ENCODE measurements around the gene TOP3A. TPM values are rescaled to one million over a fixed set of nuclear protein-coding genes. Genes with fewer than 3 reads are reported as not detected.

TOP3A gene
- total RNA-seq, 1 experiment from 2014 or later: 52.2 TPM

GRCh38 chr17:18259621-18260331 lies 55.0 kb downstream of the TOP3A start:
- Histone ChIP-seq H3K4me3 (peak overlapping the region; percentile 84; the same call in 1 of the 2 replicates), H3K36me3 (ENCODE audit: low read depth) (0 out of 2 replicates have a peak, but pooled peaks cover 15% of the 10 kb centered on the region), H3K27me3 (ENCODE audit: insufficient read depth, low read depth) (no peaks in the 10 kb centered on the region), H3F3A (ENCODE audit: insufficient read depth, low read depth) (peaks cover 51% of the 10 kb centered on the region), H3K27ac (peak overlapping the region; percentile 96), H3K4me2 (peak overlapping the region; percentile 98), H3K79me2 (ENCODE audit: low read depth) (peaks cover 58% of the 10 kb centered on the region), H3K9me3 (ENCODE audit: insufficient read depth, low read depth) (no peaks in the 10 kb centered on the region), H2AFZ (0 out of 2 replicates have a peak overlapping the region, but pooled peaks have one; percentile 14), H3K4me1 (replicated peaks; ENCODE audit: insufficient read depth) (peaks cover 39% of the 10 kb centered on the region), H3K9me2 (ENCODE audit: insufficient read depth) (no peaks in the 10 kb centered on the region), H4K20me1 (ENCODE audit: insufficient read depth) (peaks cover 29% of the 10 kb centered on the region)
- intact Hi-C loops (cut with micrococcal nuclease; ENCODE audit: unreplicated experiment): loop anchor here (2.0 kb wide), 1 partner anchor 77 kb away; the partner anchor contains the start of gene ALKBH5
- ChIA-PET POLR2A (ENCODE audit: unreplicated experiment) (interaction anchor here (0.6 kb wide), 3 partner anchors 40 to 1103 kb away, joined by 3 to 11 read pairs (median 3); no protein-coding TSS in a partner anchor), CTCF (no interaction called here)
- peak; percentile 85 to 97 for DNase-seq
- BruUV-seq (replicated peaks): TSS peak; percentile 21
- TF ChIP-seq CTCF (conservative IDR thresholded peaks at IDR 0.05): no peak

DNA sequence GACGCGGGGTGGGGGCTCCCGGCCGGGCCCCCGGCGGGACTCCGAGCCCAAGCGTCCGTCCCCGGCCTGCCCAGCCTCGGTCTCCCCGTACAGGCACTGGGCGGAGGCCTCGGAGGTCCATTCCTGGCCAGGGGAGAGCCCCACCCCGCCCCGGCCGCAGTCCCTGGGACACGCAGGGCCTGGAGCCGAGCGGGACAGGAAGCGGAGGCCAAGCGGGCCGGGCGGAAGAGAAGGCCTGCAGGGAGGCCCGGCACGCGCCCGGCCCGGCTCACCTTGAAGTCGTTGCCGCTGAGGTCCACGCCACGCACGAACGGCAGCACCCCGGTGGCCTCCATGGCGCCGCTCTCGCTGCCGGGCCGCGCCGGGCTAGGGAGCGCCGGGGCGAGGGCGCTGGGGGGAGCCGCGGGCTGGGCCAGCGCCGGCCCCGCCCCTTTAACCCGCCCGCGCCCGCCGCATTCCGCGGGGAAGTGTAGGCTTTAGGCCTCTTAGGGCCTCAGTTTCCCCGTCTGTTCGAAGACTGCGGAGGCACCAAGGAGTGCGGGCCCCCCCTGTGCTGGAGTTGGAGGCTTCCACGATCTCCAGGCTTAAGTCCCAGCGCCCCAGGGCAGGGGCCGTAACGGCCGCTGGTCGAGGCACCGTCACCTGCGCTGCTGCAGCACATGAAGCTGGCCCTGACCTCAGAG lies 56.3 kb downstream of the TOP3A start, which contains the start of gene FLII:
TSS of gene FLII (minus strand) at position 383 of the 683 bp plus-strand sequence. CDS start at position 335, 48 bp downstream.
- H3K4me3 ChIP-seq: peak within 1 kb of the TSS; percentile 84
- POLR2A ChIA-PET (ENCODE audit: unreplicated experiment): interaction anchor here (0.6 kb wide), 2 partner anchors 11 to 153 kb away, joined by 4 to 5 read pairs; no protein-coding TSS in a partner anchor
- BruUV-seq (replicated peaks): no TSS peak
- intact Hi-C loops (cut with micrococcal nuclease; ENCODE audit: unreplicated experiment): loop anchor here (2.0 kb wide), 1 partner anchor 76 kb away; the partner anchor contains the start of gene ALKBH5
- H4K20me1 ChIP-seq (ENCODE audit: insufficient read depth): peaks cover 33% of the 10 kb centered on the region
- no peaks in the 10 kb centered on the region for H3K9me3 ChIP-seq (ENCODE audit: insufficient read depth, low read depth)
- H3K4me2 ChIP-seq: peak within 1 kb of the TSS; percentile 98
- peak; percentile 62 to 63 for DNase-seq
- no peaks in the 10 kb centered on the region for H3K27me3 ChIP-seq (ENCODE audit: insufficient read depth, low read depth)
- H3K27ac ChIP-seq: peak within 1 kb of the TSS; percentile 96
- TF ChIP-seq CTCF (conservative IDR thresholded peaks at IDR 0.05) (no peak), EZH2 (IDR thresholded peaks at IDR 0.05; ENCODE audit: low read depth) (no peak)
- H2AFZ ChIP-seq: peak within 1 kb of the TSS; percentile 72
- peaks cover 39% of the 10 kb centered on the region for H3K4me1 ChIP-seq (replicated peaks; ENCODE audit: insufficient read depth)
- no peaks in the 10 kb centered on the region for H3K9me2 ChIP-seq (ENCODE audit: insufficient read depth)
- CTCF ChIA-PET: no interaction called here
- H3K79me2 ChIP-seq (ENCODE audit: low read depth): peaks cover 58% of the 10 kb centered on the region
- peaks cover 51% of the 10 kb centered on the region for H3F3A ChIP-seq (ENCODE audit: insufficient read depth, low read depth)
- peaks cover 28% of the 10 kb centered on the region for H3K36me3 ChIP-seq (ENCODE audit: low read depth)

GRCh38 chr17:18257982-18258355 lies 56.8 kb downstream of the TOP3A start:
- Histone ChIP-seq H3K27ac (peak overlapping the region; percentile 96), H3K9me3 (ENCODE audit: insufficient read depth, low read depth) (no peaks in the 10 kb centered on the region), H3K4me3 (peak overlapping the region; percentile 77), H3K79me2 (ENCODE audit: low read depth) (peaks cover 52% of the 10 kb centered on the region), H3K9me2 (ENCODE audit: insufficient read depth) (no peaks in the 10 kb centered on the region), H3K4me2 (peak overlapping the region; percentile 98), H2AFZ (peak overlapping the region; percentile 72), H4K20me1 (ENCODE audit: insufficient read depth) (peaks cover 38% of the 10 kb centered on the region), H3K36me3 (ENCODE audit: low read depth) (peaks cover 33% of the 10 kb centered on the region), H3K27me3 (ENCODE audit: insufficient read depth, low read depth) (no peaks in the 10 kb centered on the region), H3F3A (ENCODE audit: insufficient read depth, low read depth) (peaks cover 51% of the 10 kb centered on the region), H3K4me1 (replicated peaks; ENCODE audit: insufficient read depth) (peaks cover 39% of the 10 kb centered on the region)
- TF ChIP-seq EZH2 (IDR thresholded peaks at IDR 0.05; ENCODE audit: low read depth) (no peak), CTCF (conservative IDR thresholded peaks at IDR 0.05) (0 out of 2 replicates have a peak, but pooled peaks have one; percentile 11)
- ChIA-PET POLR2A (ENCODE audit: unreplicated experiment) (interaction anchor here (0.6 kb wide), 2 partner anchors 417 to 1380 kb away, joined by 4 to 5 read pairs; no protein-coding TSS in a partner anchor), CTCF (interaction anchor here (1.3 kb wide), 1 partner anchor 22 kb away, joined by 5 read pairs; no protein-coding TSS in a partner anchor)
- DNase-seq: peak; percentile 75 to 88
- intact Hi-C loops (cut with micrococcal nuclease; ENCODE audit: unreplicated experiment): loop anchor here (1.0 to 2.0 kb wide), 2 partner anchors 57 to 75 kb away; partner anchors contain the start of genes ALKBH5 and SMCR8
- no TSS peak for BruUV-seq (replicated peaks)

Measured in PC-9 (cell line).